ENCODE data around the gene MEFV. TPM values are rescaled to one million over a fixed set of nuclear protein-coding genes. Genes with fewer than 3 reads are reported as not detected.

Gene MEFV
- total RNA-seq, 6 experiments from 2014 or later: 0.66 to 1.7 (median 1.0) TPM

DNA sequence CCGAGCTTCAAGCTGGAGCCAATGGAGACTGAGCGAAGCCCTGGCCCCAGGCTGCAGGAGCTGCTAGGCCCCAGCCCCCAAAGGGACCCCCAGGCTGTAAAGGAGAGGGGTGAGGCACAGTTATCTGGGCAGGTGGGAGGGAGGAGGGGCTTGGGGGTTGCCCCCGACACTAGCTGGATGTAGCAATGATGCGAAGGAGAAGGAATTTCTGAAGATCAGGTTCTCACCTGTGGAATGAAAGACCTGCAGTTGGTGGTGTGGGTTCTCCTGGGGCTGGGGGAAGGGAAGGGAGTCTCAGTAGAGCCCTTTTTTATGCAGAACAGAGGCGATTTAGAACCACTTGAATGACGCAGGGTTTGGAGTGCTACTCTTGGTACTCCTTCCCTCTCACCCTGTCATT is 28.7 kb upstream of the MEFV start:
- no peak for TF ChIP-seq POLR2A (IDR thresholded peaks at IDR 0.05)
- TF ChIP-seq, protein P1, sequence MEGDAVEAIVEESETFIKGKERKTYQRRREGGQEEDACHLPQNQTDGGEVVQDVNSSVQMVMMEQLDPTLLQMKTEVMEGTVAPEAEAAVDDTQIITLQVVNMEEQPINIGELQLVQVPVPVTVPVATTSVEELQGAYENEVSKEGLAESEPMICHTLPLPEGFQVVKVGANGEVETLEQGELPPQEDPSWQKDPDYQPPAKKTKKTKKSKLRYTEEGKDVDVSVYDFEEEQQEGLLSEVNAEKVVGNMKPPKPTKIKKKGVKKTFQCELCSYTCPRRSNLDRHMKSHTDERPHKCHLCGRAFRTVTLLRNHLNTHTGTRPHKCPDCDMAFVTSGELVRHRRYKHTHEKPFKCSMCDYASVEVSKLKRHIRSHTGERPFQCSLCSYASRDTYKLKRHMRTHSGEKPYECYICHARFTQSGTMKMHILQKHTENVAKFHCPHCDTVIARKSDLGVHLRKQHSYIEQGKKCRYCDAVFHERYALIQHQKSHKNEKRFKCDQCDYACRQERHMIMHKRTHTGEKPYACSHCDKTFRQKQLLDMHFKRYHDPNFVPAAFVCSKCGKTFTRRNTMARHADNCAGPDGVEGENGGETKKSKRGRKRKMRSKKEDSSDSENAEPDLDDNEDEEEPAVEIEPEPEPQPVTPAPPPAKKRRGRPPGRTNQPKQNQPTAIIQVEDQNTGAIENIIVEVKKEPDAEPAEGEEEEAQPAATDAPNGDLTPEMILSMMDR (IDR thresholded peaks at IDR 0.05): no peak
- H3K27ac ChIP-seq: no peak overlapping the region
- WGBS (ENCODE audit: insufficient coverage, low coverage, low lambda C conversion rate, missing lambda C conversion rate): 94% methylated on average over 2 of the region's 6 CpGs
- peaks cover 3 to 15% (median 13%) of the 10 kb centered on the region in 4 donors for H3K9me3 ChIP-seq
- no peak overlapping the region for H3K4me3 ChIP-seq
- no peak for ATAC-seq
- H3K27me3 ChIP-seq: no peaks in the 10 kb centered on the region
- peaks cover 0 to 37% (median 20%) of the 10 kb centered on the region in 4 donors for H3K36me3 ChIP-seq
- peaks cover 0 to 21% (median 3%) of the 10 kb centered on the region in 4 donors for H3K4me1 ChIP-seq
- intact Hi-C loops (cut with DNase I): loop anchor here in 1 of 2 donors (10.0 kb wide), 1 partner anchor 210 kb away; the partner anchor contains the start of gene C16orf90
- DNase-seq: no peak

DNA sequence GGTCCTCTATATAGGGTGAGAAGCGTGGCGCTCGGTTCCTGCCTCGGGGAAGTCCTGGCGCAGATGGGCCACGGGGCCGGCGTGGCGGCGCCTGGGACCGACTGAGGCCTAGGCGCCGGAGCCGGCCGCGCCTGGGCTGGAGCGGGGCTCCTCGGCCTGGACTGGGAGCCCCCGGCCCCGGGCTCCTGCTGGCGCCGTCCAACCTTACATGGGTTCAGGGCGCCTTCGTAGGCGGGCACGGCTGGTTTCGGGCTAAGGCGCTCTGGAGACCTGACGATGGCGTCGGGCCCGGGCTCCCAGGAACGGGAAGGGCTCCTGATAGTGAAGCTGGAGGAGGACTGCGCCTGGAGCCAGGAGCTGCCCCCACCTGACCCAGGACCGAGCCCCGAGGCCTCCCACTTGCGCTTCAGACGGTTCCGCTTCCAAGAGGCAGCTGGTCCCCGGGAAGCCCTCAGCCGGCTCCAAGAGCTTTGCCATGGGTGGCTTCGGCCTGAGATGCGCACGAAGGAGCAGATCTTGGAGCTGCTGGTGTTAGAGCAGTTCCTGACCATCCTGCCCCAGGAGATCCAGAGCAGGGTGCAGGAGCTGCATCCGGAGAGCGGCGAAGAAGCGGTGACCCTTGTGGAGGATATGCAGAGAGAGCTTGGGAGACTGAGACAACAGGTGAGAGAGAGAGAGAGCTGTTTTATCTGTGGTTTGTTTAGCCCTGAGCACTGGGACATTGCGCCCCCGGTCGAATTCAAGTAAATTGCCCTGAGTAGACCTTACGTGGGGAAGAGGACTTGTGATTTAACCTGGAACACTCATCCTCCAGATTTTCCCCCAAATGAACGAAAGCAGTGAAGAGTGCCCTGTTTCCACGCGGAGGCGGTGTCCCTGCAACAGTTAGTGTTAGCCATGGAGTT is 27.4 kb upstream of the MEFV start:
- Histone ChIP-seq H3K4me1 (peaks cover 0 to 21% (median 3%) of the 10 kb centered on the region in 4 donors), H3K9me3 (peaks cover 0 to 7% (median 2%) of the 10 kb centered on the region in 4 donors), H3K27ac (peak overlapping the region; percentile 98 to 99 (median 98)), H3K27me3 (no peaks in the 10 kb centered on the region), H3K4me3 (peak overlapping the region; percentile 73 to 98 (median 90)), H3K36me3 (peaks cover 0 to 24% (median 11%) of the 10 kb centered on the region in 4 donors)
- TF ChIP-seq, protein P1 (IDR thresholded peaks at IDR 0.05): no peak
- peak; percentile 0 for TF ChIP-seq POLR2A (IDR thresholded peaks at IDR 0.05)
- DNase-seq: peak in 1 of 3 donors; percentile 64
- WGBS (ENCODE audit: insufficient coverage, low coverage, low lambda C conversion rate, missing lambda C conversion rate): 20% methylated on average over 16 of the region's 56 CpGs
- intact Hi-C loops (cut with DNase I): loop anchor here in 1 of 2 donors (10.0 kb wide), 1 partner anchor 211 kb away; the partner anchor contains the start of gene C16orf90
- ATAC-seq: no peak

DNA sequence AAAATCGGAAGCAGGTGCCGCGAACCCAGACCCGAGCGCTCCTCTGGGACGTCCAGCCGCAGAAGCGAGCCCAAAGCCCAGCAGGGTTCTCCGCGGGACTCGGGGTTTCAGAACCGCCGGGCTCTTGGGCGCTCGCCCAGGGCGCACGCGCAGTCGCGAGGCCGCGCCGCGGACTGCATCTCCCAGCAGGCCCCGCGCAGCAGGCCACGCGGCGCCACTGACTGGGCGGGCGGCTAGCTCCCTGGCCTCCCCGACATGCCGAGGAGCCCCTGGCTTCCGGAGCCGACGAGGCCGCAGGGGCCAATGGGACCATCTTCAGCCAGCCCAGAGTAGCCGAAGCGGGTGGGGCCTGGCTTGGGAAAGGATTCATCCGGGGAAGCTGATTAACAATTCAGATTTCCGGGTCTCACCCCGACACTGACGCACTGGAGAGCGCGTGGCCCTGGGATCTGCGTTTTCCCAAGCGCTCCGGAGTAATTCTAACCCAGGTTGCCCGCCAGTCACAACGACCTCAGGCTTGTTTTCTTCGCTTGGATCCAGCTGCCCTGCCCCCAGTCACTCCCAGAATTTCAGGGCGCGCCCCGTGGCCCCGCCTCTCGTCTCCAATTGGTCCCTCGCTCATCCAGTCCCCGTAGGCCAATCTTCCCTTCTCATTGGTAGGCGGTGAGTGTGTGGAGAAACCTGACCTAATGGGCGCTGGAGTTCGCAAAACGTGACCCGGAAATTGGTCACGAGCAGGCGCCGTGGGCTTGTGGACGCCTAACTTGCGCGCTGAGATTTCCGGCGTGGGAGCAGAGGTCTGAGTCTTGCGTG is 26.5 kb upstream of the MEFV start, which contains the start of gene ZNF263:
TSS of gene ZNF263 (plus strand) at position 762 of the 813 bp plus-strand sequence. CDS start 328 bp downstream, outside the sequence.
- peak; percentile 65 for TF ChIP-seq POLR2A (IDR thresholded peaks at IDR 0.05)
- TF ChIP-seq, protein P1 (IDR thresholded peaks at IDR 0.05): no peak
- Histone ChIP-seq H3K27ac (peak within 1 kb of the TSS; percentile 98 to 99 (median 98)), H3K36me3 (peaks cover 0 to 17% (median 8%) of the 10 kb centered on the region in 4 donors), H3K9me3 (peaks cover 0 to 3% (median 1%) of the 10 kb centered on the region in 4 donors), H3K27me3 (no peaks in the 10 kb centered on the region), H3K4me1 (peaks cover 0 to 21% (median 3%) of the 10 kb centered on the region in 4 donors), H3K4me3 (peak within 1 kb of the TSS; percentile 73 to 98 (median 90))
- WGBS (ENCODE audit: insufficient coverage, low coverage, low lambda C conversion rate, missing lambda C conversion rate): 0% methylated on average over 41 of the region's 72 CpGs
- intact Hi-C loops (cut with DNase I): loop anchor here in 1 of 2 donors (10.0 kb wide), 1 partner anchor 212 kb away; the partner anchor contains the start of gene C16orf90
- ATAC-seq (peak; percentile 94 to 97 (median 96)), DNase-seq (peak; percentile 95 to 98 (median 97))
